ENCODE results near the gene P2RY14. TPM values are rescaled to one million over a fixed set of nuclear protein-coding genes. Genes with fewer than 3 reads are reported as not detected.

Gene P2RY14
- total RNA-seq: 10 to 100 TPM in 1 of 4 donors, 1 to 10 TPM in 1, under 1 TPM in 1, not detected in 1; 0.60 to 11.3 (median 7.2) TPM

DNA sequence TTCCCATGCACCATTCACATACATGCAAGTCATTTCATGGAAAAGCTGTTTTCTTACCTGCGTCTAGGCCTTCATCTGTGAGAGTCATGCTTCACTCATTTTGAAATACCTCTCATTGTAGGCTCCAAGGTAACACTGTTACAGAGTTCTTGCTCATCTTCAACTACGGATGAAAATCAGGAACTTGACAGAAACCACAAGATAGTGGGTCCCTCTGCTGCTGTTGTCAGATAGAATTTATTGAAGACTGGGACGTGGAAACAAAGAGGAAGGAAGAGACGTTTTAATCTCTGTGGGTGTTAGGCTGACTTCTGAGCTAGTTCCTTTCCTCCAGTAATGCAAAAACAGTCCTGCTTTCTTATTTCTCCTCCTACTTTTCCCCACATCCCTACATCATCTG lies at the start of gene P2RY14:
TSS of gene P2RY14 (minus strand) at position 313 of the 400 bp plus-strand sequence. CDS start 64,226 bp downstream, outside the sequence.
- no peak for DNase-seq
- no peaks in the 10 kb centered on the region for H3K9me3 ChIP-seq
- in situ Hi-C loops (cut with MboI; ENCODE audit: low pct_ligation_motif_present in 1 of 4, low pct_unique_long_range_greater_than_20kb in 1 of 4, low sequenced_read_pairs in 3 of 4) (loop anchor here in 3 of 4 donors (5.0 to 25.0 kb wide), 3 partner anchors 51 to 516 kb away; partner anchors contain the start of gene SIAH2 (in 1 of the 3)), intact Hi-C loops (cut with DNase I; ENCODE audit: low total_unique reads) (no loop called here)
- H3K4me1 ChIP-seq: peaks cover 0 to 9% (median 2%) of the 10 kb centered on the region in 4 donors
- H3K27ac ChIP-seq: peak within 1 kb of the TSS; percentile 38 to 60 (median 53)
- H3K4me3 ChIP-seq: peak within 1 kb of the TSS in 1 of 4 donors; percentile 19
- no peaks in the 10 kb centered on the region for H3K36me3 ChIP-seq
- WGBS, 2 donors (ENCODE audit: low coverage in 1 of 2): 51 to 60% methylated on average over 4 of the region's 4 CpGs
- H3K27me3 ChIP-seq: no peaks in the 10 kb centered on the region
- TF ChIP-seq POLR2A (IDR thresholded peaks at IDR 0.05): no peak
- TF ChIP-seq CTCF (IDR thresholded peaks at IDR 0.05): no peak
- no peak for TF ChIP-seq EP300 (IDR thresholded peaks at IDR 0.05; ENCODE audit: low read depth)
- TF ChIP-seq POLR2AphosphoS5 (IDR thresholded peaks at IDR 0.05): no peak

DNA sequence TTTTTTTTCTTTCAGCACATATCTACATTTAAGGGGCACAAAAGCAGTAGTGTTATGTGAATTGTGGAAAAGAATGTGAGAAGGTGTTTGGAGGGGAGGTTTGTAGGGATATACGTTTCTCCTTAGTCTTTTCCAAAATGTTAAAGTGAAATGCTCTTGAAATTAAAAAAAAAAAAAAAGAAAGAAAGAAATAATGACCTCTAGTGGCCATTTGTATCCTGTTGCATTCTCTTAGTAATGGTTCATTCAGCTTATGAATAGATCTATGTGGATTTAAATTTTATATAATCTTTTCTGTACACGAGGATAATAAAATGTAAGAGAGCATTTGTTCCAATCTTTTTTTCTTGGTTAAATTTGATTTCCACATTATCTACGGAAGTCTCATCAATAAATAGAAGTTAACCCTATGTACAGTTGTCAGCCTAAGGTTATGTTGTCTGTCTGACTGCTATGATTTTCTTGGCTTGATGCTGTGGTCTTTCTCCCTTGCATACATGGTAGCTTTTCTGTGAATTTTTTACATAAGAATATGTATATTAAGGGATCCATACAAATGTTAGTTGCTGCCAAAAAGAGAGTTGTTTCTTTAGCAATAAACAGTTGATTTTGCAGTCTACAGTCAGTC lies 49.3 kb upstream of the P2RY14 start:
- WGBS, 2 donors (ENCODE audit: low coverage in 1 of 2): 10 to 16% methylated on average over 3 of the region's 3 CpGs
- peak overlapping the region in 1 of 4 donors; percentile 14 for H3K27ac ChIP-seq
- no peaks in the 10 kb centered on the region for H3K9me3 ChIP-seq
- TF ChIP-seq POLR2A (IDR thresholded peaks at IDR 0.05) (no peak), CTCF (IDR thresholded peaks at IDR 0.05) (peak; percentile 38 to 70 (median 62)), POLR2AphosphoS5 (IDR thresholded peaks at IDR 0.05) (no peak)
- no peaks in the 10 kb centered on the region for H3K27me3 ChIP-seq
- intact Hi-C loops (cut with DNase I; ENCODE audit: low total_unique reads) (loop anchor here (5.0 kb wide), 1 partner anchor 100 kb away; no protein-coding TSS in a partner anchor), in situ Hi-C loops (cut with MboI; ENCODE audit: low pct_ligation_motif_present in 1 of 4, low pct_unique_long_range_greater_than_20kb in 1 of 4, low sequenced_read_pairs in 3 of 4) (no loop called here)
- peak overlapping the region in 1 of 4 donors; percentile 13 for H3K4me3 ChIP-seq
- H3K36me3 ChIP-seq: no peaks in the 10 kb centered on the region
- peaks cover 0 to 6% (median 0%) of the 10 kb centered on the region in 4 donors for H3K4me1 ChIP-seq
- DNase-seq: no peak

DNA sequence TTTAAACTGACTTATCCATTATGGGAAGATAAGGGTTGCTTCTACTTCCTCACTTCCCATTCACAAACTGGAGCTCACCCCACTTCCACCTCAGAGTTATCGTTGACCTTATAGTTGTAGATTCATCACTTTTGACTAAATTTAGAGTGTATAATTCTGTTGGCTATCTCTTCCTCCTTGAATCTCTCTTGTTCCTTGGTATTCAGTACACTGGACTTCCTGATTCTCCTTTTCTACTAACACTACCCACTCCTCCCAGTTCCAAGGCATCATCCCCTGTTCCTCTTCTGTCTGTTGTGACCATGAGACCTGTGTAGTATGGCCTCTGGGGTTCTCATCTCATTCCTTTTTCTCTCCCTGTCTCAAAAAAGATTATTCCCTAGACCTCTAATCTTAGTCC lies 44.2 kb upstream of the P2RY14 start:
- H3K27me3 ChIP-seq: no peaks in the 10 kb centered on the region
- intact Hi-C loops (cut with DNase I; ENCODE audit: low total_unique reads): no loop called here
- in situ Hi-C loops (cut with MboI; ENCODE audit: low pct_ligation_motif_present in 1 of 4, low pct_unique_long_range_greater_than_20kb in 1 of 4, low sequenced_read_pairs in 3 of 4): no loop called here
- no peaks in the 10 kb centered on the region for H3K9me3 ChIP-seq
- DNase-seq: no peak
- no peaks in the 10 kb centered on the region for H3K4me1 ChIP-seq
- no peaks in the 10 kb centered on the region for H3K36me3 ChIP-seq
- WGBS, 2 donors (ENCODE audit: low coverage in 1 of 2): 80 to 93% methylated on average over 1 of the region's 1 CpG
- no peak overlapping the region for H3K4me3 ChIP-seq
- H3K27ac ChIP-seq: no peak overlapping the region
- TF ChIP-seq CTCF (IDR thresholded peaks at IDR 0.05) (no peak), POLR2A (IDR thresholded peaks at IDR 0.05) (no peak), POLR2AphosphoS5 (IDR thresholded peaks at IDR 0.05) (no peak), EP300 (IDR thresholded peaks at IDR 0.05; ENCODE audit: low read depth) (no peak)

DNA sequence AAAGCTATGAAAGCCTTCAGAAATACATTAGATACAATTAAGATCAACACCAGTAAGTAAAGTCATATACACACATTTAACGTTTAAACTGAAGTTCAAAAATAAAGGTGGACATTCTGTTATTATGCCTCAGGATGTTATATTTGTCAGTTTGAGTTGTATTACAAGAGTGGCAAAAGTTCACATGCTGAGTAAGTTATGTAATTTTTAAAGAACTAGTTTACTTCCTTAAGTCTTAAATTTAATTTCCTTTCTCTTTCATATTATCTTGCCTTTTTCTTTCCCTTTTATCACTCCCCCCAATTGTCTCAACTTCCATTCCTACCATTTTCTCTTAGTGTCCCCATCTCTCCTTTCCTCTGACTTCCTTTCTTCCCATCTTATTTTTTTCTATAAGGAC lies 43.2 kb upstream of the P2RY14 start:
- WGBS, 2 donors (ENCODE audit: low coverage in 1 of 2): 29 to 55% methylated on average over 1 of the region's 1 CpG
- no peaks in the 10 kb centered on the region for H3K9me3 ChIP-seq
- TF ChIP-seq CTCF (IDR thresholded peaks at IDR 0.05) (no peak), POLR2AphosphoS5 (IDR thresholded peaks at IDR 0.05) (no peak), EP300 (IDR thresholded peaks at IDR 0.05; ENCODE audit: low read depth) (no peak), POLR2A (IDR thresholded peaks at IDR 0.05) (no peak)
- H3K4me1 ChIP-seq: no peaks in the 10 kb centered on the region
- intact Hi-C loops (cut with DNase I; ENCODE audit: low total_unique reads): no loop called here
- H3K27ac ChIP-seq: no peak overlapping the region
- in situ Hi-C loops (cut with MboI; ENCODE audit: low pct_ligation_motif_present in 1 of 4, low pct_unique_long_range_greater_than_20kb in 1 of 4, low sequenced_read_pairs in 3 of 4): no loop called here
- H3K36me3 ChIP-seq: no peaks in the 10 kb centered on the region
- H3K27me3 ChIP-seq: no peaks in the 10 kb centered on the region
- DNase-seq: no peak
- no peak overlapping the region for H3K4me3 ChIP-seq

All from transverse colon (tissue), 4 donors.